ENCODE measurements around the gene PI4K2B. TPM values are rescaled to one million over a fixed set of nuclear protein-coding genes. Genes with fewer than 3 reads are reported as not detected.
"Not testable (repeated sequence)": the region's sequence is repeated elsewhere in the genome, so short reads cannot be mapped to it uniquely, and the experiment has no call there.

The PI4K2B gene
- total RNA-seq, 2 donors from 2014 or later: 15.6 to 16.1 TPM

GRCh38 chr4:25320773-25321172 is 86.9 kb downstream of the PI4K2B start:
- TF ChIP-seq CTCF (conservative IDR thresholded peaks at IDR 0.05): no peak
- WGBS, 2 experiments (ENCODE audit: insufficient coverage in 1 of 2, insufficient read length in 1 of 2): 50 to 100% methylated on average over 1 of the region's 1 CpG

GRCh38 chr4:25321703-25322102 is 87.9 kb downstream of the PI4K2B start:
- Histone ChIP-seq H3K36me3 (ENCODE audit: control insufficient read depth, insufficient read depth, low read length) (peaks cover 13% of the 10 kb centered on the region), H3K4me1 (ENCODE audit: control insufficient read depth, insufficient read depth, low read length) (no peaks in the 10 kb centered on the region), H3K27me3 (ENCODE audit: control insufficient read depth, insufficient read depth, low read length, poor library complexity, severe bottlenecking) (no peaks in the 10 kb centered on the region), H3K4me3 (ENCODE audit: low read length) (no peak overlapping the region), H3K9me3 (ENCODE audit: control insufficient read depth, low read length) (no peaks in the 10 kb centered on the region), H3K27ac (ENCODE audit: low read depth, low read length) (no peak overlapping the region), H3K9ac (ENCODE audit: extremely low read depth, low read length, poor library complexity, severe bottlenecking) (no peak overlapping the region)
- Mint-ChIP-seq H3K27ac (no peak overlapping the region), H3K4me3 (no peak overlapping the region), H3K9me3 (no peaks in the 10 kb centered on the region), H3K36me3 (ENCODE audit: low read depth) (peaks cover 33% of the 10 kb centered on the region), H3K4me1 (peaks cover 3% of the 10 kb centered on the region), H3K27me3 (ENCODE audit: insufficient read depth) (no peaks in the 10 kb centered on the region)
- no peak for DNase-seq
- TF ChIP-seq CTCF (conservative IDR thresholded peaks at IDR 0.05): no peak
- WGBS, 2 experiments (ENCODE audit: insufficient coverage in 1 of 2, insufficient read length in 1 of 2): 94% methylated on average over 2 to 3 of the region's 3 CpGs

More at GRCh38 chr4:25320773-25321172, 86.9 kb downstream of the PI4K2B start:
- peaks cover 42% of the 10 kb centered on the region for H3K36me3 Mint-ChIP-seq (ENCODE audit: low read depth)
- Histone ChIP-seq H3K9ac (ENCODE audit: extremely low read depth, low read length, poor library complexity, severe bottlenecking) (no peak overlapping the region), H3K9me3 (ENCODE audit: control insufficient read depth, low read length) (no peaks in the 10 kb centered on the region), H3K27ac (ENCODE audit: low read depth, low read length) (no peak overlapping the region), H3K27me3 (ENCODE audit: control insufficient read depth, insufficient read depth, low read length, poor library complexity, severe bottlenecking) (no peaks in the 10 kb centered on the region), H3K4me1 (ENCODE audit: control insufficient read depth, insufficient read depth, low read length) (no peaks in the 10 kb centered on the region), H3K4me3 (ENCODE audit: low read length) (no peak overlapping the region), H3K36me3 (ENCODE audit: control insufficient read depth, insufficient read depth, low read length) (peaks cover 20% of the 10 kb centered on the region)
- H3K27ac Mint-ChIP-seq: no peak overlapping the region
- no peaks in the 10 kb centered on the region for H3K27me3 Mint-ChIP-seq (ENCODE audit: insufficient read depth)
- peaks cover 2% of the 10 kb centered on the region for H3K4me1 Mint-ChIP-seq
- no peak for DNase-seq
- H3K9me3 Mint-ChIP-seq: no peaks in the 10 kb centered on the region
- H3K4me3 Mint-ChIP-seq: no peak overlapping the region

- H3K27me3 Mint-ChIP-seq (ENCODE audit: insufficient read depth); H3K4me3 Mint-ChIP-seq: not testable (repeated sequence)
Observed at GRCh38 chr4:25328463-25328862, 94.6 kb downstream of the PI4K2B start.

More at GRCh38 chr4:25328463-25328862, 94.6 kb downstream of the PI4K2B start:
- not testable (repeated sequence) for H3K4me1 ChIP-seq (ENCODE audit: control insufficient read depth, insufficient read depth, low read length); DNase-seq; H3K9me3 Mint-ChIP-seq; H3K9ac ChIP-seq (ENCODE audit: extremely low read depth, low read length, poor library complexity, severe bottlenecking); H3K27ac ChIP-seq (ENCODE audit: low read depth, low read length); H3K9me3 ChIP-seq (ENCODE audit: control insufficient read depth, low read length); H3K36me3 ChIP-seq (ENCODE audit: control insufficient read depth, insufficient read depth, low read length); H3K27ac Mint-ChIP-seq; H3K36me3 Mint-ChIP-seq (ENCODE audit: low read depth); H3K27me3 ChIP-seq (ENCODE audit: control insufficient read depth, insufficient read depth, low read length, poor library complexity, severe bottlenecking); H3K4me1 Mint-ChIP-seq; H3K4me3 ChIP-seq (ENCODE audit: low read length)
- 96 to 100% methylated on average over 3 of the region's 3 CpGs for WGBS, 2 experiments (ENCODE audit: insufficient coverage in 1 of 2, insufficient read length in 1 of 2)

Other genes starting within 250 kb of the PI4K2B start
- gene LGI2, start 203.1 kb upstream of the PI4K2B start, total RNA-seq: 10 to 100 TPM in 1 of 2 donors, 1 to 10 TPM in 1; 6.5 to 15.9 TPM
- gene SEPSECS, start 73.6 kb upstream of the PI4K2B start, total RNA-seq: 10 to 100 TPM in 1 of 2 donors, 1 to 10 TPM in 1; 5.9 to 12.6 TPM
- 10 to 100 TPM; 11.1 to 19.7 TPM for gene ZCCHC4, start 78.7 kb downstream of the PI4K2B start, total RNA-seq
- gene ANAPC4, start 143.2 kb downstream of the PI4K2B start, total RNA-seq: 10 to 100 TPM; 41.7 to 46.4 TPM

Measured in endodermal cell (in vitro differentiated cells).